Left cardiac atrium (tissue), 4 donors: ENCODE data around the gene BAHCC1. TPM values are rescaled to one million over a fixed set of nuclear protein-coding genes. Genes with fewer than 3 reads are reported as not detected.

Experiments used
- ATAC-seq, 2 donors: fragments of 200-7000 bp; cut with Tn5 transposase; one replicate each; pipeline ENCODE4 v1.9.1; 2020; ENCODE audit warnings: mild to moderate bottlenecking in 2 of 2, moderate library complexity in 2 of 2
- DNase-seq: peaks from one replicate; pipeline ENCODE4 v3.0.0-alpha.2; 2020
- intact Hi-C, 2 donors: fragments of 100-400 bp; cut with DNase I; formaldehyde crosslinking; loops; one replicate each; pipeline versions ENCODE4 v1.14.1 to v1.15.1; 2022 to 2023
- total RNA-seq, 2 donors: library from RNA; stranded (reverse); fragmentation: NEBNext Ultra II Directional; extraction: Animal tissue kit (Norgen Biotek cat#: 25700); gene quantifications; one replicate each; pipeline ENCODE4 v1.2.1, GENCODE V29; 2021
- donor health status: DM: no; HTN: yes; CAD: no.
- donor health status: DM: no; HTN: yes; CAD: no; lungs with severe emphysema.
- donor health status: DM: yes; HTN: yes; CAD: no.
- donor health status: Dilated cardiomyopathy.

Gene BAHCC1
- total RNA-seq, 2 donors from 2014 or later: 8.3 to 9.9 TPM

DNA sequence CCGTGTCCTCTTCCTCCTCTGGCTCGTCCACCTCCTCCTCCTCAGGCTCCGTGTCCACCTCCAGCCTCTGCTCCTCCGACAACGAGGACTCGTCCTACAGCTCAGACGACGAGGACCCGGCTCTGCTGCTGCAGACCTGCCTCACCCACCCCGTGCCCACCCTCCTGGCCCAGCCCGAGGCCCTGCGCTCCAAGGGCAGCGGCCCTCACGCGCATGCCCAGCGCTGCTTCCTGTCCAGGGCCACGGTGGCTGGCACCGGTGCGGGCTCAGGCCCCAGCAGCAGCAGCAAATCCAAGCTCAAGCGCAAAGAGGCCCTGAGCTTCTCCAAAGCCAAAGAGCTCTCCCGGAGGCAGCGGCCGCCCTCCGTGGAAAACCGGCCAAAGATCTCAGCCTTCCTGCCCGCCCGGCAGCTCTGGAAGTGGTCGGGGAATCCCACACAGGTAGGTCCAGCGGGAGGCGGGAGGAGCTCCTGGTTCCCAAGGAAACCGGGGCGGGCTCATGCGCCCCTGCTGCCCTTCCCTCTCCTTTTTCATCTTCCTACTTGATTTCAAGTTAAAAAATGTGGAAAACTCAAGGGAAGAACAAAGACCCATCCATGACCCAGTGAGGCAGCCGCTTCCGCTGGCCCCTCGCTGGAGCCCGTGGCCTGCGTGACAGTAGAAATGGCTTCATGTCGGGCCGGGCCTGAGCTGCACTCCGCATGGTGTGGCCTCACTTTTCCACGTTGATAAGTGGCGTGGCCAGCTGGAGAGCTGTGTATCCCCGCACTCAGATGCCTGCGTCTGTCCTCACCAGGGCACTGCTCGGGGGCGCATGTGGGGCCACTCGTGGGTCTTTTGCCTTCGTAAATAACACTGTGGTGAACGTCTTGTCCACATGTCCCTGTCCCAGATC, 66.6 kb downstream of the BAHCC1 start:
- no peak for ATAC-seq
- intact Hi-C loops: no loop called here
- no peak for DNase-seq

GRCh38 chr17:81462506-81463125, 67.4 kb downstream of the BAHCC1 start:
- intact Hi-C loops: no loop called here
- ATAC-seq (no peak), DNase-seq (no peak)

- DNase-seq (no peak), ATAC-seq (no peak)
- intact Hi-C loops: no loop called here
Measured at GRCh38 chr17:81463506-81463905, 68.2 kb downstream of the BAHCC1 start.

DNA sequence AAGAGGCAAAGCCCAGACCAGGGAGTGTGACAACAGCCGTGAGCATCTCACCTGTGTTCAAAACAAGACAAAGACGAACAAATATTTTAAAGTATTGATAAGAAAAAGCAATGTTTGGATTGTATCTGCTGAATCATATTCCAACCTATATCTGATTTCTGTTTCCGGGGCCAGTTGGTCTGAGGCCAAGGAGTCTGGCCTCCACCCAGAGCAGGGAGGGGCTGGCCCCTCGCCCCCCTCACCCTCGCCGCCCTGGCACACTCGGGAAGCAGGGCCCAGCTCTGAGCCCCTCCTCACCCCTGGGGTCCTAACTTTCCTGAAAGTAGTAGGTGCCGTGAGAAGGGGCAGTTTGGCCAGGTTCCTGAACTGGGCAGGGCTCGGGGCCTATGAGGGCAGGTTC, 69.3 kb downstream of the BAHCC1 start:
- DNase-seq: no peak
- intact Hi-C loops: no loop called here
- ATAC-seq: no peak

DNA sequence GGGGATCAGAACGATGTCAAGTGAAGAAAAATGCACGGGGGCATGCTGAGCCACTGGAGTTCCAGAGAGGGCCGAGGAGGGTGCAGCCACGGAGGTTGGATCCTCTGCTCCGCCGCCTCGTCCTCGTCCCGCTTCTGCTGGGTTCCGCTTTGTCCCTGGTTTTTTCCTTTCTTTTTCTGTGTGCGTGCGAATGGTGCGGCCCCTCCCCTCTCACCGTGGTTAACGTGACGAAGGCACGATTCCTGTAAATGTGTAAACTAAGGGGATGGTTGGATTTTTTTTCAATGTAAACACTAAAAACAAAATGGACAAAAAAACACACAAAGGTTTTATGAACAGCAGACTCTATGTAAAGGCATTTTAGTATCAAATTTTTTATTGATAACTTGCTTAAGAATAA, 70.7 kb downstream of the BAHCC1 start:
- DNase-seq (no peak), ATAC-seq (no peak)
- intact Hi-C loops: no loop called here

GRCh38 chr17:81466564-81467472, 71.6 kb downstream of the BAHCC1 start:
- DNase-seq (no peak), ATAC-seq (no peak)
- intact Hi-C loops: no loop called here

DNA sequence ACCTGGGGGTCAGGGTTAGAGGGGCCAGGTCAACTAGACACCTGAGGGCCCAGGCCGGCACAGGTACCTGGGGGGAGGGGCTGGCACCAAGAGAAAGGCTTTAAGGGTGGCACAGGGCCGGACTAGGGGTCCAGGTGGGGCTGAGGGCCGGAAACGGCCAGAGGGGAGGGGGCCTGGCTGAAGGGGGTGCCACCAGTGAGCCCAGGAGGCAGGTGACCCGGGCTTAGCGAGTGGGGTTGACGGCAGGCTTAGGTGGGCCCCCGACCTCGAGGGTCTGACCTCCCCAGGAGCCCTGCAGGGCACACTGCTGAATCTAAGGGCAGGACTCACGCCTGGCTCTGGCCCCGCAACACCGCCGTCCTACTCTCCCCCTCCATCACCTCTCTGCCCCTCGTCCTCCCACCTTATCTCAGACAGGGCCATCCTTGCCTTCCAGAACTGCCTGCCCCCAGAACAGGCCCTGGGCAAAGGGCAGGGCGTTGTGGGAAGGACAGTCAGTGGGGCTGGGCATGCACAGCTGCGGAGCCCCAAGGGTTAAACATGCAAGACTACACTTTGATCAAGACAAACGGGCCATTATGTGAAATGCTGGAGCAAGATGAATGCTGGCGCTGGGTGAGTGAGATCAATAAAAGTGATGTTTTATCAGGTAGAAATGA, 73.0 kb downstream of the BAHCC1 start:
- ATAC-seq (no peak), DNase-seq (no peak)
- intact Hi-C loops: no loop called here

- DNase-seq (no peak), ATAC-seq (no peak)
- intact Hi-C loops: no loop called here
Measured at GRCh38 chr17:81468770-81469121, 73.5 kb downstream of the BAHCC1 start.

- DNase-seq (no peak), ATAC-seq (no peak)
- intact Hi-C loops: no loop called here
Measured at GRCh38 chr17:81469266-81469665, 74.0 kb downstream of the BAHCC1 start.

- peak in 1 of 2 donors; percentile 45 for ATAC-seq
- intact Hi-C loops: no loop called here
- no peak for DNase-seq
Measured at GRCh38 chr17:81470270-81470943, 75.2 kb downstream of the BAHCC1 start.

GRCh38 chr17:81470944-81471817, 75.9 kb downstream of the BAHCC1 start:
- no peak for ATAC-seq
- DNase-seq: no peak
- intact Hi-C loops: no loop called here

DNA sequence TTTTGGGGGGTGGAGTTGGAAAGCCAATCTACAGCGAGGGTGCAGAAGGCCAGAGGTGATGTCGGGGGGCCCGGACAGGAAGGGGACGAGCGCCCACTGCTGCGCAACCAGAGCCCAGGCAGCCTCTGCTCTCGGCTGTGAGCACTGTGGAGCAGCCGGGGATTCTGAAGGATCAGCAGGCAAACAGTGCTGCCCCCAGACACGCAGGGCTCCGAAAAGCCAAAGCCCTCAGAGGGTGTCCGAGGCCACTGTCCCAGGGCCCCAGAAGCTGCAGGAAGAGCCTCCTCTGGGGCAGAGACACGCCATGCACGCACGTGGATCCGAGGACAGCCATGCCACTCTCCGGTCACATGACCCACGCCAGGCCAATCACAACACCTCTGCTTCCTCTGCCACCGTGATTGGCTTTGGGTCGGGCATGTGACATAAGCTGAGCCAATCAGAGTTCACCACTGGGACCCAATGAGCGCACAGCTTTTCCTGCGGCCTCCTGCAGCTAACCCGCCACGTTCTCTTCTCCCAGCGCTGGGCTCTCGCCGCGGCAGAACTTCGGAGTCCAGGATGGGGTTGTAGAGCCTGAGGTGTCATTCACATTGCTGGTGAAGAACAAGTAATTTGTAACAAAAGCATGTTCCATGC, 76.7 kb downstream of the BAHCC1 start:
- peak; percentile 37 to 59 for ATAC-seq
- no peak for DNase-seq
- intact Hi-C loops: no loop called here

DNA sequence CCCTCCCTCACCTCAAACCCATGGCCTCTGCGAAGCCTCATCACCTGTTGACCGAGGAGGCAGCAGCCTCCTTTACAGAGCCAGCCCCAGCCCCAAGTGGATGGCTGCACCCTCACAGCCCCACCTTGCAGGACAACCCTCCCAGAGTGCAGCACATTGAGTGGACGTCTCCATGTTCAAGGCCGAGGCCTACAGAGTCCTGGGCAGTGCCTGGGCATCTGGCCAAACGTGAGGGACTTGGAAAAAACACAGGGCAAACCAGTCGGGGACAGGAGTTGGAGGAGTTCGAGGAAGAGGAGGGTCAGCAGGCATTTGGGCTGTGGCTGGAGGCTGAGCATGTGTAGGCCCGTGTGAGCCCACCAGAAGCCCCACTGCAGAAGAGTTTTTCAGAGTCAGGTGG, 77.8 kb downstream of the BAHCC1 start:
- DNase-seq: no peak
- no peak for ATAC-seq
- intact Hi-C loops: no loop called here

- no peak for DNase-seq
- no peak for ATAC-seq
- intact Hi-C loops: no loop called here
Measured at GRCh38 chr17:81474958-81475357, 79.7 kb downstream of the BAHCC1 start.

GRCh38 chr17:81476097-81476496, 80.8 kb downstream of the BAHCC1 start:
- DNase-seq: no peak
- ATAC-seq: no peak
- intact Hi-C loops: no loop called here

DNA sequence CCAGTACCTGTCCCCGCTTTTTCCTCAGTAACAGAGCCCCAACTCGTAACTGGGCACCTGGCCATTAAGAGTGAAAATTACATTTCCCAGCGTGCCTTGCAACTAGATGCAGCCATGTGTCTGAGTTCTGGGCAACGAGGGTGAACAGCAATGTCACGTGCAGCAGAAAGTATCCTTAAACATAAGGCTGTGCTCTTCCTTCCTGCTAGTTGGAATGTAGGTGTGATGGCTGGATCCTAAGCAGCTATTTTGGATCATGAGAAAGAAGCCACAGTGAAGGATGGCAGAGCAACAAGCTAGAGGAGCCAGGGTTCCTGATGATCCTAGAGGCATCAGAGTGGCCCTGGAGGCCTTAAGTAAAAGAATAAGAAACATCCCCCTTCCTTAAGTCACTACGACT, 81.4 kb downstream of the BAHCC1 start:
- intact Hi-C loops: no loop called here
- DNase-seq: no peak
- ATAC-seq: no peak

DNA sequence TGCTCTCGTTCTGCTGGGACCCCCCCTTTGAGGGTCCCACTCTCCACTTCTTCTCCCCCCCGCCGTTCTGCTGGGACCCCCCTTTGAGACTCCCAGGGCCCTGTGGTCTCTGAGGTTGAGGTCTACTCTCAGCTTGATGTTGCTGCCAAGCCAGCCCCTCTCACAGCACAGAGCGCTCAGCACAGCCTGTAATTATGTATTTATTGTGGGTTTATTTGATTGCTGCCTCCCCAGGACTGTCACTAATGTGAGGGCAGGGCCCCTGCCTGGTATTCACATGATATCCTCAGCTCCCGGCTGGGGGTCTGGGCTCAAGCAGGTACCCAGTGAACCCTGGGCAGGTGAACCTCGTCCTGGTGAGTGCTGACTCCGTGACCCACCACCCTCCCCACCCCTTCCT, 81.9 kb downstream of the BAHCC1 start:
- ATAC-seq (no peak), DNase-seq (no peak)
- intact Hi-C loops: no loop called here

- intact Hi-C loops: no loop called here
- DNase-seq (no peak), ATAC-seq (no peak)
Measured at GRCh38 chr17:81478119-81478518, 82.9 kb downstream of the BAHCC1 start.
